ENCODE measurements around the gene KATNBL1. TPM values are rescaled to one million over a fixed set of nuclear protein-coding genes. Genes with fewer than 3 reads are reported as not detected.

The KATNBL1 gene
- total RNA-seq, 1 donor from 2014 or later, result 54.6 TPM

- TF ChIP-seq EZH2 (IDR thresholded peaks at IDR 0.05; ENCODE audit: insufficient read depth, low read length) (no peak), CTCF (IDR thresholded peaks at IDR 0.05; ENCODE audit: insufficient read depth, low read depth, low read length) (no peak)
- H3K36me3 Mint-ChIP-seq (ENCODE audit: low read depth, unreplicated experiment), result peaks cover 6% of the 10 kb centered on the region
- no peaks in the 10 kb centered on the region for H3K27me3 ChIP-seq (ENCODE audit: insufficient read depth, low read length)
- H3K9ac ChIP-seq (ENCODE audit: low read length), result peak overlapping the region; percentile 62
- peak overlapping the region; percentile 11 for H3K4me3 ChIP-seq (ENCODE audit: insufficient read depth, low read depth, low read length)
- peak overlapping the region; percentile 79 for H3K4me2 ChIP-seq (ENCODE audit: low read length)
- peak overlapping the region; percentile 94 for H3K27ac ChIP-seq (ENCODE audit: low read depth, low read length)
- H3K79me2 ChIP-seq (ENCODE audit: insufficient read depth, low read length), result no peaks in the 10 kb centered on the region
- H4K20me1 ChIP-seq (ENCODE audit: insufficient read depth, low read length), result no peaks in the 10 kb centered on the region
- H3K4me1 ChIP-seq (ENCODE audit: insufficient read depth, low read length), result peaks cover 23% of the 10 kb centered on the region
- peaks cover 24% of the 10 kb centered on the region for H3K4me1 Mint-ChIP-seq (ENCODE audit: low read depth, unreplicated experiment)
- FAIRE-seq (peak; percentile 95), DNase-seq (ENCODE audit: low read depth) (peak; percentile 88)
- H3K4me3 Mint-ChIP-seq (ENCODE audit: unreplicated experiment), result peak overlapping the region; percentile 58
- no peak overlapping the region for H2AFZ ChIP-seq (ENCODE audit: low read depth, low read length)
- no peaks in the 10 kb centered on the region for H3K9me3 ChIP-seq (ENCODE audit: insufficient read depth, low read depth, low read length)
- H3K9me3 Mint-ChIP-seq (ENCODE audit: unreplicated experiment), result no peaks in the 10 kb centered on the region
- H3K36me3 ChIP-seq (ENCODE audit: insufficient read depth, low read length), result no peaks in the 10 kb centered on the region
- peak overlapping the region; percentile 95 for H3K27ac Mint-ChIP-seq (ENCODE audit: unreplicated experiment)
- no peaks in the 10 kb centered on the region for H3K27me3 Mint-ChIP-seq (ENCODE audit: low read depth, unreplicated experiment)
These were observed 29.4 kb upstream of the KATNBL1 start for GRCh38 chr15:34239151-34239808.

DNA sequence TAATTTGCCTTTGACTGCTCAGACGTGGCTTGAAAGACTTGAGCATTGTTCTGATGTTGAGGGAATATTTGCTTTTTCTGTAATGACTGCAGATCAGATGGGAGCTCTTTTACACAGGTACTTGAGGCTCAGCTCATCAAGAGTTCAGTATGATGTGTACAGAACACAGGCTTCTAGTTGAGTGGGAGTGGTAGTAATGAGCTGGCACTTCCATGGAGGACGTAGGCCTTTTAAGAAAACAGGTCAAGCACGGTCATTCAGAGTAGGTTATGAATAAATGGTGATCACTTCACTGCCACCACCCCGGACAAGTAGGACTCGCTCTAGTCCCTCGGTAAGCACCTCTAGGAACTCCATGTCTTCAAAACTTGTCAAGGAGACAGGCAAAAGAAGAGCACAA, 23.7 kb upstream of the KATNBL1 start:
- Mint-ChIP-seq H3K27me3 (ENCODE audit: low read depth, unreplicated experiment) (no peaks in the 10 kb centered on the region), H3K9me3 (ENCODE audit: unreplicated experiment) (no peaks in the 10 kb centered on the region), H3K4me3 (ENCODE audit: unreplicated experiment) (no peak overlapping the region), H3K4me1 (ENCODE audit: low read depth, unreplicated experiment) (peaks cover 8% of the 10 kb centered on the region), H3K27ac (ENCODE audit: unreplicated experiment) (no peak overlapping the region), H3K36me3 (ENCODE audit: low read depth, unreplicated experiment) (peaks cover 6% of the 10 kb centered on the region)
- H3K27me3 ChIP-seq (ENCODE audit: insufficient read depth, low read length), result no peaks in the 10 kb centered on the region
- no peak overlapping the region for H3K4me2 ChIP-seq (ENCODE audit: low read length)
- FAIRE-seq (no peak), DNase-seq (ENCODE audit: low read depth) (no peak)
- H4K20me1 ChIP-seq (ENCODE audit: insufficient read depth, low read length), result no peaks in the 10 kb centered on the region
- H2AFZ ChIP-seq (ENCODE audit: low read depth, low read length), result no peak overlapping the region
- peaks cover 8% of the 10 kb centered on the region for H3K36me3 ChIP-seq (ENCODE audit: insufficient read depth, low read length)
- no peaks in the 10 kb centered on the region for H3K9me3 ChIP-seq (ENCODE audit: insufficient read depth, low read depth, low read length)
- peaks cover 5% of the 10 kb centered on the region for H3K4me1 ChIP-seq (ENCODE audit: insufficient read depth, low read length)
- H3K27ac ChIP-seq (ENCODE audit: low read depth, low read length), result no peak overlapping the region
- no peak overlapping the region for H3K9ac ChIP-seq (ENCODE audit: low read length)
- TF ChIP-seq EZH2 (IDR thresholded peaks at IDR 0.05; ENCODE audit: insufficient read depth, low read length), result no peak
- TF ChIP-seq CTCF (IDR thresholded peaks at IDR 0.05; ENCODE audit: insufficient read depth, low read depth, low read length), result no peak
- no peaks in the 10 kb centered on the region for H3K79me2 ChIP-seq (ENCODE audit: insufficient read depth, low read length)
- no peak overlapping the region for H3K4me3 ChIP-seq (ENCODE audit: insufficient read depth, low read depth, low read length)

DNA sequence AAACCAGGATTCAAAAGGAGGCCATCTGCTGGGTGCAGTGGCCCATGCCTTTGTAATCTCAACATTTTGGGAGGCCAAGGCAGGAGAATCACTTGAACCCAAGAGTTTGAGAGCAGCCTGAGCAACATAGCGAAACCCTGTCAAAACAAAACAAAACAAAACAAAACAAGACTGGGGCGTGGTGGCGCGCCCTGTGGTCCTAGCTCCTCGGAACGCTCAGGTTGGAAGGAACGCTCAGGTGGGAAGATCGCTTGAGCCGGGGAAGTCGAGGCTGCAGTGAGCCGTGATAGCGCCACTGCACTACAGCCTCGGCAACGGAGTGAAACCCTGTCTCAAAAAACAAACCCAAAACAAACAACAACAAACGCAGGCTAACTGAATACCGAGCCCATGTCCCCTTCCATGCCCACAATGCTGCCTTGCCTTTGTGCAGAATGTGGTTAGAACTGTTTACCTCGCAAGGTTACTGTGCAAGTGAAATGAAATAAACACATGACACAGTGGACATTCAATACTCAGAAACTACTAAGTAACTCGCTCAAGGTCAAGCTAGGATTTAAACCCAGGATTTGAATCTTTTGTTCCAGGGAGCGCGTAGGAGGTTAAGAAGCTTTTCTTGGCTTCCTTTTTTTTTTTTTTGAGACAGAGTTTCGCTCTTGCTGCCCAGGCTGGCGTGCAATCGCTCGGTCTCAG, 14.2 kb upstream of the KATNBL1 start:
- Histone ChIP-seq H3K79me2 (ENCODE audit: insufficient read depth, low read length) (peaks cover 35% of the 10 kb centered on the region), H3K36me3 (ENCODE audit: insufficient read depth, low read length) (peaks cover 10% of the 10 kb centered on the region), H3K4me2 (ENCODE audit: low read length) (peak overlapping the region; percentile 96), H3K9me3 (ENCODE audit: insufficient read depth, low read depth, low read length) (no peaks in the 10 kb centered on the region), H4K20me1 (ENCODE audit: insufficient read depth, low read length) (no peaks in the 10 kb centered on the region), H3K9ac (ENCODE audit: low read length) (peak overlapping the region; percentile 94), H3K27ac (ENCODE audit: low read depth, low read length) (peak overlapping the region; percentile 74), H3K4me1 (ENCODE audit: insufficient read depth, low read length) (peaks cover 10% of the 10 kb centered on the region), H3K4me3 (ENCODE audit: insufficient read depth, low read depth, low read length) (peak overlapping the region; percentile 88), H2AFZ (ENCODE audit: low read depth, low read length) (peak overlapping the region; percentile 74), H3K27me3 (ENCODE audit: insufficient read depth, low read length) (no peaks in the 10 kb centered on the region)
- Mint-ChIP-seq H3K4me3 (ENCODE audit: unreplicated experiment) (peak overlapping the region; percentile 96), H3K27ac (ENCODE audit: unreplicated experiment) (peak overlapping the region; percentile 85), H3K27me3 (ENCODE audit: low read depth, unreplicated experiment) (no peaks in the 10 kb centered on the region), H3K36me3 (ENCODE audit: low read depth, unreplicated experiment) (no peaks in the 10 kb centered on the region), H3K9me3 (ENCODE audit: unreplicated experiment) (no peaks in the 10 kb centered on the region), H3K4me1 (ENCODE audit: low read depth, unreplicated experiment) (peaks cover 4% of the 10 kb centered on the region)
- FAIRE-seq (no peak), DNase-seq (ENCODE audit: low read depth) (no peak)
- TF ChIP-seq CTCF (IDR thresholded peaks at IDR 0.05; ENCODE audit: insufficient read depth, low read depth, low read length) (no peak), EZH2 (IDR thresholded peaks at IDR 0.05; ENCODE audit: insufficient read depth, low read length) (no peak)

Data from astrocyte (in vitro differentiated cells and primary cell).